HG03378 (cell line): Measurements from ENCODE around the gene ELAC1.
A peak's percentile ranks its signal among the peaks of the same experiment; 100 is the strongest.
"Not testable (repeated sequence)": the region's sequence is repeated elsewhere in the genome, so short reads cannot be mapped to it uniquely, and the experiment has no call there.

Source experiments
- ATAC-seq: cut with Tn5 transposase; IDR thresholded peaks from one replicate; pipeline ENCODE4 v1.9.1; 2021; ENCODE audit warnings: mild to moderate bottlenecking, moderate library complexity; ENCODE audit not compliant: unreplicated experiment

The ELAC1 gene, protein sequence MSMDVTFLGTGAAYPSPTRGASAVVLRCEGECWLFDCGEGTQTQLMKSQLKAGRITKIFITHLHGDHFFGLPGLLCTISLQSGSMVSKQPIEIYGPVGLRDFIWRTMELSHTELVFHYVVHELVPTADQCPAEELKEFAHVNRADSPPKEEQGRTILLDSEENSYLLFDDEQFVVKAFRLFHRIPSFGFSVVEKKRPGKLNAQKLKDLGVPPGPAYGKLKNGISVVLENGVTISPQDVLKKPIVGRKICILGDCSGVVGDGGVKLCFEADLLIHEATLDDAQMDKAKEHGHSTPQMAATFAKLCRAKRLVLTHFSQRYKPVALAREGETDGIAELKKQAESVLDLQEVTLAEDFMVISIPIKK

GRCh38 chr18:50967714-50968661, at the start of gene ELAC1:
TSS of gene ELAC1 (plus strand) at chr18:50968040. CDS start at chr18:50974405, 6,365 bp downstream.
- peak; percentile 74 for ATAC-seq

DNA sequence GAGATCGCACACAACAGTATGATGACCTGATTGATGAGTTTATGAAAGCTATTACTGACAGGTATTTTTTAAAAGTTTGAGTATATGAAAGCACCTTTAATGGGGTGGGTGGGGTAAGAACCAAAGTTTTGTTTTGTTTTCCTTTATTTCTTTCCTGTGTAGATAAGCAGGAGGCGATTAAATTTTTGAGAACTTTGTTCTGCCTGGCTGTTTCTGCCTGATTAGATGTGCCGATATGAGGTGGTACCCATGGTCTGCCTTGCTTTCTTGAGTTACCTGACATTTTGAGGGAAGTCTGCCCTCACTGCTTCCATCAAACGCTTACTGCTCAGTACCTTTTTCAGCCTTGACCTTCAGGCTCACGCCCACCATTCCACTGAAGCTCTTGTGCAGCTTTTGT, 49.7 kb upstream of the ELAC1 start:
- no peak for ATAC-seq

DNA sequence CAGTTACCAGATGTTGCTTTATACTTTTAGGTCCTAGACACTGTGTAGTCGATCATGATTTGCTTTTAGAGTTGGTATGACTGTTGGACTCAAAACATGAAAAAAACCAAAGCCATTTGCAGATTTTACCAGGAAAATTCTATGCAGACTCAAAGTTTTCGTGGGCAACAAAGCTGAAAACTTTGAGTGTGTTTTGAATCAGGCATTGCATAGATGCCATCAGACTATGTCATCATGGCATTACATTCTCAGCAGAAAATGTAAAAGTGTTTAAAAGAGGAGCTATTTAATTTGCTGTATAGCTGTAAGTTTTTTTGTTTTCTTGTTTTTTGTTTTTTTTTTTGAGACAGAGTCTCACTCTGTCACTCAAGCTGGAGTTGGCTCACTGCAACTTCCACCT, 43.5 kb upstream of the ELAC1 start:
- ATAC-seq, result no peak

- ATAC-seq, result no peak
These were observed 41.3 kb upstream of the ELAC1 start for GRCh38 chr18:50926521-50926920.

DNA sequence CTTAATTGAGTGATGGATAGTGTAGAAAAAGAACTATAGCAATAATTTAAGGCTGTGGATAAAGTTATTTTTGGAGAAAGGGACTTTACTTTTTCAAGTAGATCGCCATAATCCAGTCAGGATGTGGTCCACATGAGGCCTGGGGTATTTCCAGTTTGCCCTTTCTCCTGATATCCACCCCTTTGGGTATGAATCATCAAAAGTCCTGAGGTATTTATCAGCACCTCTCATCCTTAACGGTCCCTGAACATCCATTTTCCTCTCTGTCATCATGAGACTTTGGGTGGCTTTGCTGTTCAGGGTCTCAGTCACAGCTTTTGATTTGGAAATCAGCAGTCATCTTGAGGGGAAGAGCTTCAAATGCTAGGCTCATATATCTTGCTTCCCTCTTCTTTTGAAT, 39.3 kb upstream of the ELAC1 start:
- ATAC-seq, result no peak

- ATAC-seq, result no peak
These were observed 34.2 kb upstream of the ELAC1 start for GRCh38 chr18:50933684-50934083.

GRCh38 chr18:50934545-50935211, 33.2 kb upstream of the ELAC1 start:
- ATAC-seq, result no peak

DNA sequence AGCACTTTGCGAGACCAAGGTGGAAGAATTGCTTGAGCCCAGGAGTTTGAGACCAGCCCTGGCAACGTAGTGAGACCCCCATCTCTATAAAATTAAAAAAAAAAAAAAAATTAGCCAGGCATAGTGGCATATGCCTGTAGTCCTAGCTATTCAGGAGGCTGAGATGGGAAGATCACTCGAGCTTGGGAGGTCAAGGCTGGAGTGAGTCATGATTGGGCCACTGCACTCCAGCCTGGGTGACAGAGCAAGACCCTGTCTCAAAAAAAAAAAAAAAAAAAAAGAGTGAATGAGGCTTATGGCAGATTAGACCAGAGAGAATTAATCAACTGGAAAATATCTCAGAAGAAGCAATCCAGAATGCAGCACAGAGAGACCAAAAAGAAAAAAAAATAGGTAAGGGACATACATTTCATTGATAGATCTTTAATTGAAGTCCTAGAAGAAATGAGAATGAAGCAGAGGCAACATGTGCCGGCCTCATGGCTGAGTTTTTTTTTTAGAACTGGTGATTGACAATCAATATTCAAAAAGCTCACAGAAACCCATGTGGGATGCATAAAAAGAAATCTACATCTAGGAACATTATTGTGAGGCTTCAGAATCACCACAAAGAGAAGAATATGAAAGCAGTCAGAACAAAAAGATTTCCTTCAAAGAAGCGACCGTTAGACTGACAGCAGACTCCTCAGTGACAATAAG, 32.2 kb upstream of the ELAC1 start:
- no peak for ATAC-seq

DNA sequence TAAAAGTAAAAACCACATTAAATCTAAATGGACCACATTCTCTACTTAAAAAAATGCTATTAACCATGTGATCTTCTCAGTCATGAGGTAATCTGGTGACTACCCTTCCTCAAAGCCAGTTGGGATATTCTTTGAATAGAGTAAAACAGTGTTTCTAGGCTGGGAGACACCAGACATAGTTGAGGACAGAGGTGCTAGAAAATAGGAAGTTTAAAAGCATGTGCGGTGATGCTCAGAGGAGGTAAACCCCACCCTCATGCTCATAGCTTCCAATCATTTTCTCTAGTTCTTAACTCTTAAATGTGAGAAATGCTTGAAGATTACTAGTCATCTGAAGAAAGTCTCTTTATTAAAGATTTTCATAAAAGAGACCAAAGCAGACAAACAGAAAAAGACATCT, 30.7 kb upstream of the ELAC1 start:
- ATAC-seq, result no peak

GRCh38 chr18:50938912-50939311, 28.9 kb upstream of the ELAC1 start:
- ATAC-seq, result no peak

DNA sequence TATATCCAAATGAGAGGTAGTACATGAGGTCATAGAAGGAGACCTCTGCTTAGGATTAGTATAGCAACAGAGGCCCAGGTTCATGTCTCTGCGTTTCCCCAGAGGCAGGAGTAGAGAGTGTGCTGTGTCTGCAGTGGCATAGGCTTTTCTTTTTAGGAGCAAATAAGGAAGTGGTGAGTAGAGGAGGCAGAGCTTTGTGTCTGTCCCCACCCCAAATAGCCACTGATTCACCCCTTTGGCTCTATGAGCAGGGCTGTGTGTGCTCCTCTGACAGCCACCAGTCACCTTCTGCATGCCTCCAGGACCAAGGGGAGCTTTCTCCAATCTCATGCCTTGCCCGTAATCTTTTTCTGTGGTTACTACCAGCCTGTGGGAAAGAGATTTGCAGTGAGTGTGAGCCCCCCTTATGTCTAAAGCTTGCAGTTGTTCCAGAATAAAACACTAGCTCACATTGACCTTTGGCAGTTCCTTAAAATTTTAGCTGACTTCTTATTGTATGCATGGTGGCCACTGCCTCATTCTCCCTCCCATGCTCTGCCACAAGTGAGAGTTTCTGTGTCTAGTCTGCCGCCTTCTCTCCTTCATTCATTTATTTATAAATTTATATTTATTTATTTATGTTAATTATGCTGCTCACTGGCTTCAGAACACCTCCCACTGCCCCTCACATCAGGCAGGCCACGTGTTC, 23.5 kb upstream of the ELAC1 start:
- ATAC-seq, result no peak

DNA sequence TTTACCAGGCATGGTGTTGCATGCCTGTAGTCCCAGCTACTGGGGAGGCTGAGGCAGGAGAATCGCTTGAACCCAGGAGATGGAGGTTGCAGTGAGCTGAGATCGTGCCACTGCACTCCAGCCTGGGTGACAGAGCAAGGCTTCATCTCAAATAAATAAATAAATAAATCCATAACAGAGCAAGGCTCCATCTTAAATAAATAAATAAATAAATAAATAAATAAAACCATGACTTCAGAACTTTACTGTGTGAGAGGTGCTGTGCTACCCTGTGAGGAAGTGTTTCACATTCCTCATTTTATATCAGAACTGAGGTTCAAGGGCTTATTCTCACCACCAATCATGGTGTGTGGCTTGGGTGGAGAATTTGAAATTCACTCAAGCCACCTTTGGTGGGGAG, 21.9 kb upstream of the ELAC1 start:
- ATAC-seq, result not testable (repeated sequence)

DNA sequence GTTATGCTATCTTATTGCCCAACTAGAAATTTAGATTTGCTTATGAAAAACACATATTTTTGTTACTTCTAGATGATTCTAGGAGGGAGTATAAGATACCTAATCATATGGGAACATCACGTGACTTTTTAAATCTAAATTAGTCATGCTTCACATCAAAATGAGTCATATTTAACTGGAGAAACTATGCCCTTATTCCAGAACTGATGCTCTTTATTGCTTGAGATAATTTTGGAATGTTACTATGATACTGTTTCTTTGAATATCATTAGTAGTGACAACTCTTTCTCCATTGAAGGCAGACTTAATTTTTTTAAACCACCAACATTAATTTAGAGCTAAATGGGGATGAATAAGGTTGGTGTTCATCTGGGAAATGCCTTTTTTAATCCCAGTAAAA, 19.9 kb upstream of the ELAC1 start:
- no peak for ATAC-seq

DNA sequence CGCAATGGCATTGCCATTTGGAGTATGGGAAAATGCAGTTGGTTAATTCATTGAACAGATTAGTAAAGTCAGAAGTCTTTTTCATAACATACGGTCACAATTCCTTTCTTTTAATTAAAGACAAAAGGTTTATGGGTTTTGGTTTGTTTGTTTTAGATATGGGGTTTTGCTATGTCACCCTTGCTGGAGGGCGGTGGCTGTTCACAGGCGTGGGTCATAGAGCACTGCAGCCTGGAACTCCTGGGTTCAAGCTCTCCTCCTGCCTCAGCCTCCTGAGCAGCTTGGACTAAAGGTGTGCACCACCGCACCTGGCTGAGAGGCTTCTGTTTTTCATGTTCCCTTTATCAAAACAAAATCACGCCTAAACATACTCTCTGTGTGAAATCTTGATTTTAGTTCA, 18.7 kb upstream of the ELAC1 start:
- ATAC-seq, result no peak

DNA sequence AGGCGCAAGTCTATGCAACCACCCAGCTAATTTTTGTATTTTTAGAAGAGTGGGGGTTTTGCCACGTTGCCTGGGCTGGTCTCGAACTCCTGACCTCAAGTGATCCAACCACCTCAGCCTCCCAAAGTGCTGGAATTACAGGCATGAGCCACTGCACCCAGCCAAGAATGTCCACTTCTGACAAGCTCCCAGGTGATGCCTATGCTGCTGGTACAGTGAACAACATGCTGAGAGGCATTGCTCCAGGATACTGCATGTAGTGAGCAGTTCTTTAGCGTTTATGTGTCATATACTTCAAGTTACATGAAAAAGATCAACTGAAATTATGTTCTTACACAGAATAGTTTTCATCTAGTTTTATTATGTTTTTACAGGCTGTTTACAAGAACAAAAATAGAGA, 17.2 kb upstream of the ELAC1 start:
- no peak for ATAC-seq

- no peak for ATAC-seq
These were observed 14.0 kb upstream of the ELAC1 start for GRCh38 chr18:50953822-50954221.

DNA sequence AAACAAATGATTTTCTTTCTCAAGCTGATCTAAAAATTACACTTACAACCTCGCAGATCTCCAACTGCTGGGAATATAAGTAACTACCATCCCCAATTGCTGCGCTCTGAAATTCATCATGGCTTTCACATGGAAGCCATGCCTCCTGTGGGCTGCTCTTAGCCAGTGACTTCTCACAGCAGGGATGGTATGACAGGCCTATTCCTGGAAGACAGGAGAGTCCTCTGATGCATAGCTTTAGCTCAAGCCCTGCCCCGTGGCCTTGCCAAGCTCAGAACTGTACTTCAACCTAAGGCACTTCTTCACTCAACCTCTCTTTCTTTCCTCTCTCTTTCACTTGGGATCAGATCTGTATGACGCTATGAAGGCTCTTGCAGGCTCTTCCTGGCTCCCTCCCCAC, 12.6 kb upstream of the ELAC1 start:
- ATAC-seq, result no peak

GRCh38 chr18:50956116-50956515, 11.7 kb upstream of the ELAC1 start:
- ATAC-seq, result no peak

GRCh38 chr18:50961974-50962373, 5.9 kb upstream of the ELAC1 start:
- no peak for ATAC-seq

GRCh38 chr18:50969448-50969847, 1.6 kb downstream of the ELAC1 start:
- no peak for ATAC-seq
